GM21576 (cell line): ENCODE results near the gene BBS12.

Source experiments
- ATAC-seq: cut with Tn5 transposase; IDR thresholded peaks from one replicate; pipeline ENCODE4 v1.9.1; 2021; ENCODE audit warnings: mild to moderate bottlenecking, moderate library complexity; ENCODE audit not compliant: unreplicated experiment

BBS12 gene

GRCh38 chr4:122732329-122733026 lies at the start of gene BBS12:
Gene BBS12, plus strand, starts transcription at chr4:122732704. Its CDS starts 9,189 bp downstream, at chr4:122741893.
- peak; percentile 100 for ATAC-seq

DNA sequence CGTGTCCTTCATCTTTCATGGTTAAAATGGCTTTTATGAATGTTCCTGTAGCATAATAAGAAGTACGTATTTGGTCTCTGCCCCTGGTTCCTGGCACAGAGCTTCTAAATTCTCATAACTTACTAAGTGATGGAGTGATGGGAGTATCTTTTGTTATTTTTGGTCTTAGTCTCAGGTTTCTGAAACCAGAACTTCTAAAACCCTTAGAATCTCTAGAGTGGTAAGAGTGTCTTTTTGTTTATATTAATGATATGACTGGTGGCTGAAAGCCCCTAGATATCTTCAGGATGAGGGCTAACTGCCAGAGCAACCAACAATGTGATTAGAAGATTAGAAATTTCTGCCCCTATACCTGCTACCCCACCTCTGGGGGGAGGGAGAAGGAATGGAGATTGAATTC lies 45.8 kb upstream of the BBS12 start:
- no peak for ATAC-seq

DNA sequence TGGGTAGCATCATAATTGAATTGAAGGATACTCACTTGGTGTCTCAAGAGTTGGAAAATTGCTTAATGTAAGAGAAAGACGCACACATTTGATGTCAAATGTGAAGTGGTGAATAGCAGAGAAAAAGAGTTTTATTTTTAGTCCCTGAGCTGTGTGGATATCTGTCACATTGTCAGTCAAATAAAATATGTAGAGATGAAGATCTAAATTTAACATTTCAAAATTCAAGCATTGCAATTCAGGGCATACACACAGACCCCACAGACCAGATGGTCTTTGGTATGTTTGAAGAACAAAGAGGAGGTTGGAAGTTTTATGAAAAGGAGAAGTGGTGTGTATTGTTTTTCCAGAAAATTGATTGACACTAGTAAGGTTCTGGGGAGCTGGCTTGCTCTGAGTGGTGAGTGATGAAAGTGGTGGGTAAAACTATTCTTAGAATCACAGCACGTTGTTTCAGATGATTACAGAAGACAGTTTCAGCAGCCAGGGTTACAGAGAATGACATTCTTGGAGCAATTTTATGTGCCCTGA lies 44.9 kb upstream of the BBS12 start:
- peak; percentile 58 for ATAC-seq

- ATAC-seq: no peak
Measured at GRCh38 chr4:122688529-122689140, 43.9 kb upstream of the BBS12 start.

DNA sequence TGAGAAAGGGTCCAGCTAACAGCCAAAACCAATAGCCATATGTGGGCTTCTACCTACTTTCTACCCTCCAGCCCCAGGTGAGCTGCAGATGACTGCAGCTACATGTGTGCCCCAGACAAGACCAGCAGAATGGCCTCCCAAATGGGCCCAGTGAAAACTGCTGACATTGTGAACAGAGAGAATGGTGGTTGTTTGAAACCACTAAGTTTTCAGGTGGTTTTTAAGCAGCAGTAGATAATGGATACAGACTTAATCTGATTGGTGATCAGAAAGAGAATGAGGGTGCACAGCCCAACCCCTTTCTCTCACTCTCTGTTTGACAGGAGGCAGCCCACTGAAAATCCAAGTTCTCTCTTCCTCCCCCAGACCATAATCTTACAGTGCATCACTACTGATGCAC lies 42.5 kb upstream of the BBS12 start:
- ATAC-seq: peak; percentile 72

GRCh38 chr4:122691988-122692387 lies 40.5 kb upstream of the BBS12 start:
- no peak for ATAC-seq

GRCh38 chr4:122692641-122693520 lies 39.6 kb upstream of the BBS12 start:
- no peak for ATAC-seq

- no peak for ATAC-seq
Measured at GRCh38 chr4:122695226-122695625, 37.3 kb upstream of the BBS12 start.

DNA sequence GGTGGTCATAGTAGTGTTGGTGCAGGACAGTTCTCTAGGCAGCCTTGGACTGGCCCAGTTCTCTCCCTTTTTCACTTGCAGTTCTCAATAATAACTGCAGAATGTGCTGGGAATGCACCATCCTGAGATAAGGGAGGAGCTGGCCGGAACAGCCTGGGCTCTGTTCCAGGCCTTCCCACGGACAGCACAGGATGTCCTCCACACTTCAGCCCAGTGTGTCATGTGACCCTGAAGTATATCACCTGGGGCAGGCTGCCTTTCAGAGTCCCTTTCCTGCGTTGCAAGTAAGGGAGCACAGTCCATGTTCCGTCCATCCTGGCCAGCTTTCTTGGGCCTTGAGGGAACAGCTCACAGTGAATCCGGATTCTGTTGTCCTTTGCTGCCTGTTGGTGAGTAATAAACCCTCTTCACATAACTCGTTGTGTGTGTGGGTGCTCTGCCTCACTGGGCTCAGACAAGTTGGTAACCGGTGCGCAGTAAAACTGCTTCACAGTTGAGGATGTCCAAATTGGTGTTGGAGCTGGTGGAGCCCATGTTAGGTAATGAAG lies 32.3 kb upstream of the BBS12 start:
- no peak for ATAC-seq

DNA sequence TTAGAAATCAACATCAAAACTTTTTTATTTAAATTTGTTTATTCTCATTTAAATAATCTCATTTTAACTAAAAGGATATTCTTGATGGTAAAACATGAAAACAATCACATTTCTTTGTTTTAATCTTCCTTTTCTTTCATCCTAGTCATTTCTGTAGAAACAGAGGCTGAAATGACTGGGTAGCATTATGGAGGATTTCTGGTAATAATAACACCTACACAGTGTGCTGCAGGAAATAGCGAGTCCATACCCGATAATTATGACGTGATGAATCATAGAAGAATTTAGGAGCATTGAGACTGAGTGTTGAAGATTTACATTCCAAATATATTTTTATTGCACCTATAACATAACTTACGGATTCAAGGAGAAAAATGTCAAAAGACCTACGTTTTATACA lies 31.4 kb upstream of the BBS12 start:
- no peak for ATAC-seq

- ATAC-seq: no peak
Measured at GRCh38 chr4:122701965-122702364, 30.5 kb upstream of the BBS12 start.

DNA sequence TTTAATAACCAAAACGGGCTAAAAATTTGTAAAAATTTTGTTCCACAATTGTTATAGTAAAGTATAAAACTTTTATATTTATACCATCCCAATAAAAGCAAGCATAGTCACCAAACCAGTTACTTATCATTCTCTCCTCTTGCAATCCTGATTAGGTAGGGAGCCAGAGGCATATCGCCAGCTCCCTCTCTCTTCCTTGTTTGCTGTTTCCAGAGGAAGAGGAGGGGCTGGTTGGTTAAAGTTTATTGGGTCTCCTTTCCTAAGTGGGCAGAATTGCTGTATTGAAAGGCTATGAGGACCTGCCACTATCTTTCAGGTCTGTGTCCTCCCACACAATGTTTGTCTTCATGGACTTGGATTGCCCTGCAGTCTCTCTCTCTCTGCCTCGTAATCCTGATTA lies 29.6 kb upstream of the BBS12 start:
- no peak for ATAC-seq

- ATAC-seq: no peak
Measured at GRCh38 chr4:122703868-122704267, 28.6 kb upstream of the BBS12 start.

GRCh38 chr4:122705009-122705408 lies 27.5 kb upstream of the BBS12 start:
- no peak for ATAC-seq

GRCh38 chr4:122705547-122706117 lies 26.9 kb upstream of the BBS12 start:
- ATAC-seq: no peak

DNA sequence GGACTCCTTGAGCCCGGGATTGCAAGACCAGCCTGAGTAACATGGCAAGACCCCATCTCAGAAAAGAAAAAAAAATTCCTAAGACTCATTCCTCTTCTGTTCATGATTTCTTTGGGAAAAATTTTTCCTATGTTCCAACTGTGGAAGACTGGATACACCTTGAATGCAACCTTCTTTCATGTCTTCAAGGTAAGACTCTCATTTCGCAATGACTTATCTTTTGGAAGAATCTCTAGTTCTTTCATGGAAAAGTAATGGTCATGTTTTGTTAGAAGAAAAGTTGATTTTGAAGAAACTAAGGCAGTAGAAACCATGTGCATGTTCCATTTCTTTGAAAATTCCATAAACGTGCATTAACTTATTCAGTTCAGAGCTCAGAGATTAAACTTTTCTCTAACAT lies 26.0 kb upstream of the BBS12 start:
- no peak for ATAC-seq

GRCh38 chr4:122707497-122707896 lies 25.0 kb upstream of the BBS12 start:
- ATAC-seq: no peak

DNA sequence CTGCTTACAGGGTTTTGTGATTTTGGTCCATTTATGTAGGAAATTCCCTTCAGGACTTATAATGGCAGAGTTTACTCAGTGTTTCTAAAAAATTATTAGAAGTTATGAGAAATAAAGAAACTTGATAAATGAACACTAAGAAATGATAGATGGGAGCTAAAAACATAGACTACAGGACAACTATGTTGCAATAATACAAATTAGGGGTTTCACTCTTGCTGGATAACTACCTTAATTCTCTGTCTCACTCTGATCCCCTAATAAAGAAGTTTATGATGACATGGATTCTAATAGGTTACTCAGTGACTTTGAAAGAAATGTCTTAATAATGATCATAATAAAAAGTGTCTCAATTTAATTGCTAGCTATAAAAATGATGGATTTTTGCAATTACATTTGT lies 23.3 kb upstream of the BBS12 start:
- ATAC-seq: no peak

- ATAC-seq: no peak
Measured at GRCh38 chr4:122710434-122711308, 21.8 kb upstream of the BBS12 start.

DNA sequence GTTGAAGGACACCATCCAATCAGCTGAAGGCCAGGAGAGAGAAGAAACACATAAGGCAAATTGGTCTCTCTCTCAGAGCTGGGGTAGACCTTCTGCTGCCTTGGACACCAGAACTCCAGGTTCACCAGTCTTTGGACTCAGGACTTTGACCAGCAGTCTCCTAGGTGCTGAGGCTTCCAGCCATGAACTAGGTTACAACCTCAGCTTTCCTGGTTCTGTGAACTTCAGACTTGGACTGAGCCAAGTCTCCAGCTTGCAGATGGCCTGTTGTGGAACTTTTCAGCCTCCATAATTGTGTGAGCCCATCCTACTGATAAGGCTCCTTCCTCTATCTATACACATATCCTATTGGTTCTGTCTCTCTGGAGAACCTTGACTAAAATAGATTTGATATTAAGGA lies 20.6 kb upstream of the BBS12 start:
- ATAC-seq: no peak
